HG03442 (cell line): ENCODE data around the gene NEURL1B.

Experiments used
- ATAC-seq: cut with Tn5 transposase; IDR thresholded peaks from one replicate; pipeline ENCODE4 v1.9.1; 2021; ENCODE audit warnings: mild to moderate bottlenecking, moderate library complexity; ENCODE audit not compliant: unreplicated experiment

NEURL1B gene

DNA sequence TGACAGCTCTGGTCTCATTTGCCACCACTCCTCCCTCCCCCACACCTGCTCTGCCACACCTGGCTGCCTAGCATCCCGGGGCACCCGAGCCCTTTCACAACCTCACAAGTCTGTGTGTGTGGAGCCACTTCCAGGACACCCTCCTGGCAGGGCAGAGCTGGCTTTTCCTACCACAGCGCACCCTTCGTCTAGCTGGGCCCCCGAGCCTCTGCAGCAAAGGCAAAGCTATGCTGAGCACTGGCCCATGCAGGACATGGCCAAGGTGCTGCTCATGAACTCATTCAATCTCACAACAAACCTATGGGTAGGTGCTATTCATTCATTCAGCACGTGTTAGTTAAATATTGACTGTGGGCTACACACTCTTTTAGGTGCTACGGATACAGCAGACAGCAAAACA is 86.5 kb downstream of the NEURL1B start:
- ATAC-seq = no peak

- no peak for ATAC-seq
These were observed 87.6 kb downstream of the NEURL1B start for GRCh38 chr5:172728481-172729241.

DNA sequence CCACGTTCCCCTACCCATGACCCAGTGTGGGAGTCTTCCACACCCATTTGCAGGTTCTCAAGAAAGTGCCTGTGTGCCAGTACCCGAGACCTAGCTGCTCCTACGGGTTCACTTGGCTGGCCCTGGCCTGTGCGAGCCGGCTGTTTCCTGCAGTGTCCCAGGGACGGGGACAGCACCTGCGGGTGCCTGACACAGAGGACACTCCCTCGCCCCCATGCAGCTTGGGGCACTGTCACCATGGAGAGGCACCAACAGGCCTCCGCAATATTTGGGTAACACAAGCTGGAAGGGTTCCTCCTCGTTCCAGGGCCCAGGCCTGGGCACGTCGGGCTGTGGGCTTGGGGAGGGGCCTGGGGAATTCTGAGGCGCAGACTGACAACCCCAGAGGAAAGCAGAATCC is 88.5 kb downstream of the NEURL1B start:
- ATAC-seq = no peak

DNA sequence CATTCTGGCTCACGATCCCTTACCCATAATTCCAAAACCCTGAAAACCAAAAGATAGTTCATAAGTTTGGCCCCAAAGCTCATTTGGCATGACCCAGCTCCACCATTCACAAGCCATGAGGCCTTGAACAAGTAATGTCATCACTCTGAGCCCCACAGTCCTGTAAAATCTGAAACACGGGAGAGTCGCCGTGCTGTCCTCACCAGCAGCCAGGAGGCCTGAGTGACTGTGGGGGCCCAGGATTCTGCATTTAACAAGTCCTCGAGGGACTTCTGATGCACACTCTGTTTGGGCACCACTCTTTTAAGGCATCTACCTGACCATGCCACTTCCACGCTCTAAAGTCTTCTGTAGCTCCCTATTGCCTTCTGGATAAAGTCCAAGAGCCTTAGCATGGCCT is 89.2 kb downstream of the NEURL1B start:
- no peak for ATAC-seq

DNA sequence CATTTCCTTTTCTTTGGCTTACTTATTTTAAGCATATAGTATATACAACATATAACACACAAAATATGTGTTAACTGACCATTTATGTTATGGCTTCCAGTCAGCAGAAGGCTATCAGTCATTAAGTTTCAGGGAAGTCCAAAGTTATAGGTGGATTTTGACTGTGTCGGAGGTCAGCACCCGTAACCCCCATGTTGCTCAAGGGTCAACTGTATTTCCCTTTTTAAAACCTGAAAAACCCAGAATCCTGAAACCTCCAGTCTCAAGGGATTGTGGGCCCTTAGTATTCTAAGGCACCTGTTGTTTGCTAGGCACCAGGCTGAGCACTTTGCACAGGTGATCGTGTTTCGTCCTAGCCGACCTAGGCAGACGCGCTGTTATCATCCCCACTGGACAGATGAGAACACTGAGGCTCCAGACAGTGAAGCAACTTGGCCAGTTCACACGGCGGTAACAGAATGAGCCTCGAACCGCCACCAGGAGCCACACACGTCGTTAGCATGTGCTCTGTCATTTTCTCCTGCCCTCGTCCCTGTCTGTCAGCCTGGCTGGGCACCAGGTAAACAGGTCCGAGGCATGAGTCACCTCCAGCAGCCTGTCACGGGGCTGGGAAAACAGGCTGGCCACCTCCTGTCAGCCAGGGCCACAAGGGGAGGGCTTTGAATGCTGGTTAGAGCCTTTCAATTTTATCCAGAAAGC is 90.1 kb downstream of the NEURL1B start:
- ATAC-seq = no peak

- no peak for ATAC-seq
These were observed 90.6 kb downstream of the NEURL1B start for GRCh38 chr5:172731680-172732074.

- no peak for ATAC-seq
These were observed 91.3 kb downstream of the NEURL1B start for GRCh38 chr5:172732201-172732865.

GRCh38 chr5:172733131-172733973 is 92.3 kb downstream of the NEURL1B start:
- ATAC-seq = no peak

GRCh38 chr5:172733974-172734346 is 92.9 kb downstream of the NEURL1B start:
- no peak for ATAC-seq

- no peak for ATAC-seq
These were observed 94.2 kb downstream of the NEURL1B start for GRCh38 chr5:172735141-172735831.

DNA sequence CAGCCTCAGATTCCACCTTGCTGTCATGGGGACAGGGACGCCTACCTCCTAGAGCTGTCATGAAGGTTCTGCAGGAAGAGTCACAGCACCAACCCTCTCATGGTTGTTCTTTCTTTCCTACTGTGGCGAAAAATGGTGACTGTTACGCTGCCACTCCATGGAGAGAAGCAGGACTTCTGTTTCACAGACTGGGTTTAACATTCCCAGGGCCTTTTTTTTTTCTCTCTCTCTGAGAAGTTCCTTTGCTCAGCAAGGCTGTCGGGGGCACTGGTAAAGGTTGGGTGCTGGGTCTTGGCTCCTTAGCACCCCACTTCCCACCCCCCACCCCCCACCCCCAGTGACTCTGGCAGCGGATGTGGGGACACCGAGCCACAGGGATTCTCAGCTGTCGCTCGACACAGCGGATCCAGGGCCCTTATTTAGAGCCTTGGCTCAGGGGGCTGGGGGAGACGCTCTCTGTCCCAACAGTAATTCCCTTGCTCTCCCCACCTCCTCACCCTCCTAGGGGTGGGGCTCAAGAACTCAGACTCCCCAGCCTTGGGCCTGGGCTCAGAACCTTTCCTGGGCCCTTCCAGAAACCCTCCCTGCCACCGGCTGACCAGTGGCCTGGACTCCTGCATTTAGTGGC is 95.6 kb downstream of the NEURL1B start:
- no peak for ATAC-seq

GRCh38 chr5:172739375-172739774 is 98.3 kb downstream of the NEURL1B start:
- no peak for ATAC-seq

DNA sequence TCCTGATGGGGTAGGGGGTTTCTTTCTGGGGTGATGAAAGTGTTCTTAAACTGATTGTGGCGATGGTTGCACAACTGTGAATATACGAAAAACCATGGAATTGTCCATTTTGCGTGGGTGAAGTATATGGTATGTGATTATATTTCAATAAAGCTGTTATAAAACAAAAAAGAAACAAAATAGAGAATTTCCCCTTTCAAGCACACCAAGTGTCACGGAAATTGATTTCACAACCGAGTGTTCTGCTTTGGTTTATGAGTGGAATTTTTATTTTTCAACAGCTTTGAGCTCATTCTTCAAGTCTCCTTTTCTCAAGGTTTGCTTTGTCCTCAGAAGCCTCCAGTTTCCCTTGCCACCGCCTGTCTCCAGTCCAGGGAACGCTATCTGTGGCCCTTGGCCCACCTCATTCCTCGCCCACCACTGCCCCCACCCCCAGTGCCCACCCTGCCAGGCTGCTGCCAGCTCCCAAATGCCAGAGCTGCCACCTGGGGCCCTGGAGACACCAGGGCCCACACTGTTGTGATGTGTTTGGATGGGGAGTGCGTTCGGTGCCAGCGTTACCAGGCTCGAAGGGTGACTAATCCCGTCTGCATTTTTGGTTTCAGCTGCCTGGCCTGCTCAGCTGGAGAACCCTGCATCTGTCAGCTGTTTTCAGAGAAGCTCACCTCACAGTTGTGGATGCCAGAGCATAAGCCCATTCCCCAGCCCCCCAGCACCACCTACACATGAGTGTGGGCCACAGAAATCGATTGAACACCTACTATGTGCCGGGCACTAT is 99.6 kb downstream of the NEURL1B start:
- ATAC-seq = no peak
